GM18517 (cell line): ENCODE measurements around the gene VWF.
"Not testable (repeated sequence)": the region's sequence is repeated elsewhere in the genome, so short reads cannot be mapped to it uniquely, and the experiment has no call there.

ENCODE experiments used
- ATAC-seq: cut with Tn5 transposase; IDR thresholded peaks from one replicate; pipeline ENCODE4 v1.9.1; 2021; ENCODE audit warnings: mild to moderate bottlenecking, moderate library complexity; ENCODE audit not compliant: unreplicated experiment

VWF gene

GRCh38 chr12:6010631-6011350 is 113.7 kb downstream of the VWF start:
- ATAC-seq = not testable (repeated sequence)

DNA sequence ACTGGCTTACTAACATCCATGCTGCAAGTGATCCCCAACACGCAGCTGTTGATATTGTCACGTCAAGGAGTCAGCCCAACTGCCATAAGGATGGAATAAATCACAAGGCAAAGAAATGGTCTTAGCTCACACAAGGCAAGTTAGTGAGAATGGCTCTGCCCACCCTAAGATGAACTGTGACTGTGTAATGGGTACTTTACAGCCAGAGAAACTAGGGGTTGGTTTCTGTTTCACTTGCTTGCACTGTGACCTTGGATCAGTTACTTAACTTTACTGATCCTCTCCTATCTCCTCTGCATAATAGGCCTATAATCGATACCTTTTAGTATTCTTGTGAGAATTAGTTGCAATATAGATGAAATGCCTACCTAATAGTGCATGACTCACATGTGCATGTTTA is 127.2 kb downstream of the VWF start:
- no peak for ATAC-seq

- no peak for ATAC-seq
These were observed 128.0 kb downstream of the VWF start for GRCh38 chr12:5996459-5996858.

GRCh38 chr12:5989621-5990020 is 134.8 kb downstream of the VWF start:
- no peak for ATAC-seq

GRCh38 chr12:5988659-5989116 is 135.8 kb downstream of the VWF start:
- ATAC-seq = no peak

DNA sequence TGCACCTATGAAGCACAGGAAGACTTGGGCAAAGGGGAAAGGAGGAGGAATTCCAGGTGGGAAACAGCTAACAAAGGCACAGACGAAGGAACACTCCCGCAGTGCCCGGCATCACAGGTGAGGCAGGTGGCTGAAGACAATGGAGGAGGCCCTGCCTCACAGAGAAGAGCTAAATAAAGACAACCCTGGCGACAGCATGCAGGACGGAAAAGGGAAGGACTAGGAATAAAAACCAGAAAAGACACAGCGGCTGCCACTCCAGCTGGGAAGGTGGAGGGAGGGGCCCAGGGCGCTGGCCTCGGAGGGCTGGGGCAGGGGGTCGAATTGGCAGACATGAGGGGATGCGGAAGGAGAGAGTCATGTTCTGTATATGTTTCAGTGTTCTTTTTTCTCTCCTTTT is 136.4 kb downstream of the VWF start:
- ATAC-seq = no peak

DNA sequence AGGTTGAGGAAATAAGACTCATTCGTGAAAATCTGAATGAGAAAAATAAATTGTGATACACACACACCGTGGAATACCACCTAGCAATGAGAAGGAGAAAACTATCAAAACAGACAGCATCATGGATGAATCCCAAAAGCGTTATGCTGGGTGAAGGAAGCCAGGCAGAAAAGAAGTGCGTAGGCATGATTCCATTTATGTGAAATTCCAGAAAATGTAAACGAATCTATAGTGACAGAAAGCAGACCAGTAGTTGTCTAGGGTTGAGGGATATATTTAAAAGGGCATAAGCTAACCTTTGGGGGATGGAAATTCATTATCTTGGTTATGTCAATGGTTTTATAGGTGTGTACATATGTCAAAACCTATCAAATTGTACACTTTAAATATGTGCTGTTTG is 136.9 kb downstream of the VWF start:
- no peak for ATAC-seq

GRCh38 chr12:5985471-5985870 is 139.0 kb downstream of the VWF start:
- no peak for ATAC-seq

DNA sequence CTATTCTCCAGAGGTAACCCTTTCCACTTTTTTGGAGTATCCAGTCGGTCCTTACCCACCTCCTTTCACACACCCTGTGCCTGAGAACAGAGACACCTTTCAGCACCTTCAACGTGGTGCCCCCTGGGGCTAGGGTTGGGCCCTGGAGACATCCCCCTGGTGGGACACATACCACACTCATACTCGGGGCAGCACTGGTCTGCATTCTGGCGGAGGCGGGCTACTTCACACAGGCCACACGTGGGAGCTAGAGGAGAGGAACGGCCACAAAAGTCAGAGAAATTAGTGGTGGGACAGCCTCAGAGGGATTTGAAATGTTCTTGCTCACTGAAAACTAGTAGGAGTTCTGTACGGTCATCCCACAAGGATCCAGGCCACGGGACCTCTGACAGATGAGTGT is 139.6 kb downstream of the VWF start:
- ATAC-seq = no peak

DNA sequence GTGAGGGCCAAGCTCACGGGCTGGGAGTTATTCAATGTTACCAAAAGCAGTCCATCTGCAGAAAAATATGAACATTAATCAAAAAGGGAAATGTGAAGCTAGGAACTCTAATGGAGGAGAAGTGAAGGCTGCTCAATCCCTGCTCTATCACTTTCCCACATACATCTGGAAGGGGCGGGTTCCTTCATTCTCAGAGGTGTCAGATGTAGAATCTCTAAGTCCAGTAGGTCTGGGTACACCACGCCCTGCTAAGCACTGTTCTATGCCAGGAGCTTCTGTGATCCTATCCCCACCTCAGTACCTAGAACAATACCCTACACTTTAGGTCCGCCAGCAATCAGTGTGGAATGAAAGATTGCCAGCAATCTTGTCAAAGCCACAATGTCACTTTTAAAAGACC is 142.4 kb downstream of the VWF start:
- no peak for ATAC-seq

DNA sequence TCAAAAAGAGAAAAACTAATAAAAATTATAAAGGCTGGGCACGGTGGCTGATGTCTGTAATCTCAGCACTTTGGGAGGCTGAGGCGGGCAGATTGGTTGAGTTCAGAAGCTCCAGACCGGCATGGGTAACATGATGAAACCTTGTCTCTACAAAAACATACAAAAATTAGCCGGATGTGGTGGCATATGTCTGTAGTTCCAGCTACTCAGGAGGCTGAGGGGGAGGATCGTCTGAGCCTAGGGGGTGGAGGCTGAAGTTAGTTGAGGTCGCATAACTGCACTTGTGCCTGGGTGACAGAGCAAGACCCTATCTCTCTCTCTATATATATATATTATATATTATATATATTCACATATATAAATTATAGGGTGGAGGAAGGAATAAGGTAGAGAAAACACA is 146.9 kb downstream of the VWF start:
- no peak for ATAC-seq

GRCh38 chr12:5976711-5977110 is 147.8 kb downstream of the VWF start:
- ATAC-seq = no peak

GRCh38 chr12:5976196-5976595 is 148.3 kb downstream of the VWF start:
- ATAC-seq = no peak

GRCh38 chr12:5973461-5974115 is 150.9 kb downstream of the VWF start:
- no peak for ATAC-seq

GRCh38 chr12:5972387-5972786 is 152.1 kb downstream of the VWF start:
- no peak for ATAC-seq

DNA sequence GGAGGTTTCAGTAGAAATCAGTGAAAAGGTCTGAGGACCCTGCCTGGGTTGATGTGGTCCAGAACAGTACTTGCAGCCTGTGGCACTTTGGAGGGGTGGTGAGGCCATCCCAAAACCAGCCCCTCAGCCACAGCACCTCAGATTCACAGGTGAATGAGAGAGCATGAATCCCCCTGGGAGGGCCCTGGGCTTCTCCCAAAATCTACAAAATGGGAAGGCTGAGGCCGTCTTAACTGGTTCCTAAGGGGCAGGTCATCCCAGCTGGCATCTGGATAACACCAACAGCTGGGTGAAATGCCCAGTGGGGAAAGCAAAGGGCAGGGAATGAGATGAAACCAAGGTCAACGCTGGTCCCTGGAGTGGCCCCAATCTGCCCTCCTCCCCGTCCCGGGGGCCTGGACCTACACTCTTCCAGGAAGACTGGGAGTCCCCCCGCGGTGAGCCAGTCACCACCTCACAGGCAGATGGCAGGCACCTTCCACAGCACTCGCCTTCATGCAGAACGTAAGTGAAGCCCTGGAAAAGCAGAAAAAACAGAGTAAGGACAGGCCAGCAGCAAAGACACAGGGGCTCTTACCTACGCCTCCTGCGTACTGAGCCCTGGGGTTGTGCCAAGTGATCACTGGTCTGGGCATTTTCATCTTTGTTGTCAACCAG is 153.1 kb downstream of the VWF start:
- ATAC-seq = no peak

- ATAC-seq = no peak
These were observed 154.3 kb downstream of the VWF start for GRCh38 chr12:5969974-5970690.

- no peak for ATAC-seq
These were observed 155.1 kb downstream of the VWF start for GRCh38 chr12:5969156-5969973.

DNA sequence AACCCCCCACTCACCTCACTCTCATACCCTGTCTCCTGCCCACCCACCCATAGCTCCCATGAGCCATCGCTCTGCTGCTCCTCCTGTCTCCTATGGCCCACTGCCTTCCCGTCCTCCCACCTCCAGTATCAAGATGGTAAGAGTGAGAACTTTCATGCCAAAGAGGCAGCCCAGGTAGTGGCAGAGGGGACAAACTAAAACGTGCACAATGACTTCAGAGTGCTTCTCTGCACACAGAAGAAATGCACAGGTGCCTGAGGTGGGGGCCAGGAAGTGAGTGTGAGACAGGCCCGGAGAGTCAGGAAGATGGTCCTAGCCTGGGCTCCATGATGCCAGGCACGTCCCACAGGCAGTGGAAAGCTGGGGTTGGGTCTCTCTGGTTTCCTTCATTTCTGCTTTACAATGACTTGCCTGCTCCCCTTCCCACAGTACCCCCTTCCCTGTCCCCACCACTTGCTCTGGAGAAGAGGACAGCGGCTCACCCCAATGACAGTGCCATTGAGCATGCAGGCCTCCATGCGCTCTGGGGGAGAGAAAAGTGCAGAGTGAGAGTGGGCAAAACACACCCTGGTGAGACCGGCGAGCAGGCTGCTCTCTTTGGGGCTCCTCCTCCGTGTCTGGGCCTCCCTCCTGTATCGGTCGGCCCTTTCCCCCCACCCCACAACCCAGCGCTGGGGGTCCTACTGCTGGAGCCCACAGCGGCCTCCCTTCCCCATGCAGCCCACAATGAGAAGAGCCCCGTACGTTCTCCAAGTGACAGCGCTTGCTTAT is 156.6 kb downstream of the VWF start:
- ATAC-seq = no peak
